GM21717 (cell line): ENCODE results near the gene MKRN2.

ENCODE experiments used
- ATAC-seq: cut with Tn5 transposase; IDR thresholded peaks from one replicate; pipeline ENCODE4 v1.9.1; 2021; ENCODE audit warnings: mild to moderate bottlenecking, moderate library complexity; ENCODE audit not compliant: unreplicated experiment

Gene MKRN2

DNA sequence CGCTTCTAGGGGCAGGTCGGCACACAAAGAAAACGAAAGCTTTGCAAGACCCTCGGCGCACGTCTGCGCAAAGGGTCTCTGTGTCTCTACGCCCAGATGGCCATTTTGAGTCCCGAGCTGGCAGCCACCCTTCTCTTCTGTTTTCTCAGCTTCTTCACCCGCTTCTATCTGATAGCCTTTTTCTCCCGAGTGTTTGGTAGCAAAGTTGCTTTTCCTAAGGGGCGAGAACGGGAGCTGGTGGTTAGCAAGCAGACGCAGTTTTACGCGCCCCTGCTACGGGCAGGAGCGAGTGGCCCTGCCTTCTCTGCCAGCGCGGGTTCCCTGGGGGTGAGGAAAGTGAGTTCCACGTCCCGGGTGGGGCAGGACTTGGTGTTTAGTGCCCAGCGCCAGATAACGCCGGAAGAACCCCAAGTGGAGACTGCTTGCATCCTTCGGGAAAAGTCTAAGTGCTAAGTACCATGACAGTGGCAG, 2.9 kb upstream of the MKRN2 start:
- no peak for ATAC-seq

DNA sequence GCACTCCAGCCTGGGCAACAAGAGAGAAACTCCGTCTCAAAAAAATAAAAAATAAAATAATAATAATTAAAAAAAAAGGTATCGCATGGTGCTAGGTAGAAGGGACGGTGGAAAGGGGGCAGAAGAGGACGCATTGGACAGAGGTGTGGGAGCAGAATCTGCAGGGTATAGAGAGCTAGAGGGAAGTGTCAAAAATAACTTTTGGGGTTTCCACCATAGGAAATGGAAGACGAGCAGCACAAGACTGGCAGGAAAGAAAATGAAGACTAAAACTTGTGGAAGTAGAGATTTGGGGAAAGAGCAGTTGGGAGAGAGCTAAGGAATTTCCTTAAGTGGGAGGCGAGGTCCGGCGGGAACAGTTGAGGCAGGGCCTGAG, 585 bp upstream of the MKRN2 start:
- ATAC-seq: no peak

DNA sequence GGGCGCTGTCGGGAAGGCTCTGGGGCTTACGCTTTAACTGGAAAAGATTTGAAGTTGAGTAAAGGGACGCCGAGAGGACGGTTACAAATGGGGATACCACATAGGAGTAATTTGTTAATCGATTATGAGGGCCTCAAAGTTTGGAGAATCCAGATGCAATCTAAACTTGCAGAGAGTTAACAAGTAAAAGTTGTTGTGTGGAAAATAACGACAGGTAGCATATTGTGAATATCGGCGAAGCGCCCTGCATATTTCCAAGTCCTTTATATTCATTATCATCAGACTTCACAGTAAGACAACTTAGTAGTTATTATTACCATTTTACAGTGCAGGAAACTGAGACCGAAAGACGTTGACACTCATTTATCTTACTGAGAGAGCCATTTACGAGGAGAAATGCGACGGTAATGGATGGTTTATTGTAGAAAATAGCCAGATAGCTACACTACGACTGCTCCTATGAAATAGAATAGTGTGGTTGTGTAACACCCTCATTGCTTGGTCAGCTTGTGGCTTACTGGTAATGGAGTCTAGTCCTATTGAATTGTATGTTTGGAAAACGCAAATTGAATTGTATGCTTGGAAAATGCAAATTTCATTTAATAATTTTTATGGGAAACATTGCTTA, 700 bp downstream of the MKRN2 start:
- no peak for ATAC-seq

DNA sequence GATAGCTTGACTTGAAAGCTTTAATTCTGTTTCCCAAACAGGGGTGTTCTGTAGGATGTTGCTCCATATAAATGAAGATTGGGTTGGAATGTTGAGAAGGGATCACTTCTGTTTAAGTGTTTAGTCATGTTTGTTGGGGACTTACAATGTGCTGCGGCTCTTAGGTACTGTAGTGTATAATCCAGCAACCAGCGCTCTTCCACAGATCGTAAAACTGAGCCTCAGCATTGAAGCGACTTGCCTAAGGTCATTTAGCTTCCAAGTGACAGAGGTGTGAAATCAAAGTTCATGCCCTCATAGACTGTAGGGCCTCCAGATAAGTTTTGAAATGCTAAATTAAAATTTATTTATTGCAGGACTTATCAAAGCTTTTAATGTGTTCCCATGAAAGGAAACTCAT, 1.8 kb downstream of the MKRN2 start:
- ATAC-seq: no peak

DNA sequence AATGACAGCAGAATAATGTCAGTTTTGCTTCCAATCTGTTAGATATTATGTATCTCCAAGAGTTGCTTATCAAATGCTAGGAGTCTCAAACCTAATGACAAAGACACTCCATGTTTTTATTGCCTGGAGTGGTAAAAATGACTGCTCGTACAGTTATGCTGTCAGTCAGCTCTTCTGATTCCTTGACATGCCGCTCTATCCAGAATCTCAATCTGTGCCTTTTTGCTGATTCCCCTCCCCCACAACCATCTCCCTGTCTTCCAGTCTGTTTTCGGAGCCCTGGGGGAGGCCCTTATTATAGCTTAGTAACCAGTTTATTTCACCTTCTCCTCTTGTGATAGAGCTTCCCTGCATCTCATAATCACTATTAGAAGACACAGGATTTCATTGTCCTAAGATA, 2.6 kb downstream of the MKRN2 start:
- no peak for ATAC-seq

DNA sequence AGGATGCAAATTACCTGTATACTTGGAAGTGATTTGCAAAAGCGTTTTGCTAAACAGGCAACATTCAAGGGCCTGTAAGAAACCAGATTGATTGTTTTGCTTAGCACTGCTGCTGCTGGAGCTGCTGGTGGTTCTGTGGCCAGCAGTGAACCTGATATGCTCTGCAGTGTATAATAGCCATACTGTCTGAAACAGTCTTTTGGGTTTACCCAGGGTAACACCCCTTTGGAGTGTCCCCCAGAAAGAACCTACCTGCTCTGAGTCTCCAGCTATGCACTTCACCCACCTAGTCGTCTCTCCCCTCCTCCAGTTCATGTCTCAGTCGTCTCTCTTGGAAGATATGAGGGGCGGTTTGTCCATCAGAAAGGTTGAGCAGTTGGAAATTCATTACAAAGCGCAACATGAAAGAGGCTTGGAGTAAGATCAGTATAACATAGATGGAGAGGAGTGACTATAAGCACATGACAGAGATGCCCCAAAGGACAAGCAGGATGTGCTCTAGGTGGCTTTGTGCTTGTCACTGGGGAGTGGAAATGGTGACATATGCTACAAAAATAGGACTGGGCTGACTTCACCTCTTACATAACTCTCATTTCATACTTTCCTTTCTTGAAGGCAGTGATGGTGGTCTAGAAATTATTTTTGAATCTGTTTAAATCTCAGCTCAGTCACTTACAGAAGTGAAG, 3.8 kb downstream of the MKRN2 start:
- peak; percentile 45 for ATAC-seq

DNA sequence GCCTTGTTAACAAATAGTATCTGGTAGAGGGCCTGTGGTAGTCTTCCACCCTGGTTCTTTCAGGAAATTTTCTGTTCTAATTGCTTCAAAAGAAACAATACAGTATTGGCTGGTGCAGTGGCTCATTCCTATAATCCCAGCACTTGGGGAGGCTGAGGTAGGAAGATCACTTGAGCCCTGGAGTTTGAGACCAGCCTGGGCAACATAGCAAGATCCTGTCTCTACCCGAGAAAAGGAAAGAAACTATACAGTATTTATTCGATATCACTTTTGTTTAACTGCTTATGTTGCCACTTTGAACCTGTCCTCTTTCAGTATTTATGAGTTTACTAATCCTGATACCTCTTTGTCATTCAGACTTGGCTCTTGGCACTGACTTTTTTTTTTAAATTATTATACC, 4.5 kb downstream of the MKRN2 start:
- no peak for ATAC-seq

DNA sequence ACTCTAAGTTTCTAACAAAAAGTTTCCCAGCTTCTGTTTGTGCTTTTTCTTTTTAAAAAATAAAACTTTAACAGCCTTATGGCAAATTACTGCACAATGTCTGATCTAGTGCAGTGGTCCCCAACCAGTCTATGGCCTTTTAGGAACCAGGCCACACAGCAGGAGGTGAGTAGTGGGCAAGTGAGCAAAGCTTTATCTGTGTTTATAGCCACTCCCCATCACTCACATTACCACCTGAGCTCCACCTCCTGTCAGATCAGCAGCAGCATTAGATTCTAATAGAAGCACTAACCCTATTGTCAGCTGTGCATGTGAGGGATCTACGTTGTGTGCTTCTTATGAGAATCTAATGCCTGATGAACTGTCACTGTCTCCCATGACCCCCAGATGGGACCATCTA, 5.6 kb downstream of the MKRN2 start:
- ATAC-seq: no peak

DNA sequence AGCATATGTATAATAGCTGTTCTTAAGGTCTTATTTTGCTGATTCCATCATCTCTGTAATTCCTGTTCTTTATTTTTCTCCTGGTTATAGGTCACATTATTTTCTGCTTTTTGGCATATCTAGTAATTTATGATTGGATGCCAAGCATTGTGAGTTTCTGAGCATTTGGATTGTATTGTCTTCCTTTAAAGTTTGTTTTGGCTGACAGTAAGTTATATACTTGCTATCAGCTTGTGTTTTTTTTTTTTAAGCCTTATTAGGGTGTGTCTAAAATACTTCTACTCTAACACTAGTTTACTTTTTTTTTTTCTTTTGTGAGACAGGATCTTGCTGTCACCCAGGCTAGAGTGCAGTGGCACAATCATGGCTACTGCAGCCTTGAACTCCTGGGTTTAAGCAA, 10.1 kb downstream of the MKRN2 start:
- no peak for ATAC-seq

DNA sequence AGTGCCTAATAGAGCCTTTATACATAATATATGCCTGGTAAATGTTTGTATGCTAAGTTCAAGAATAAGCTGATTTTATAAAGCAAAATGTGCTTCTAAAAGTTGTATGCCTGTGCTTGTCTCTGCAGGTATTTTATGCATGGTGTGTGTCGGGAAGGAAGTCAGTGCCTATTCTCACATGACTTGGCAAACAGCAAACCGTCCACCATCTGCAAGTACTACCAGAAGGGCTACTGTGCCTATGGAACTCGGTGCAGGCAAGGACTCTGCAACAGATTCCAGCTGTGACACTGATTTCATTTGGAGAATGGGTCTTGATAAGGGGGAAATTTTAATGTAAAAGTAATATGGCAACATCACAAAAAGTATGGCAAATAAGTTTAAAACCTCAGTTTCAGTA, 11.9 kb downstream of the MKRN2 start:
- ATAC-seq: no peak

DNA sequence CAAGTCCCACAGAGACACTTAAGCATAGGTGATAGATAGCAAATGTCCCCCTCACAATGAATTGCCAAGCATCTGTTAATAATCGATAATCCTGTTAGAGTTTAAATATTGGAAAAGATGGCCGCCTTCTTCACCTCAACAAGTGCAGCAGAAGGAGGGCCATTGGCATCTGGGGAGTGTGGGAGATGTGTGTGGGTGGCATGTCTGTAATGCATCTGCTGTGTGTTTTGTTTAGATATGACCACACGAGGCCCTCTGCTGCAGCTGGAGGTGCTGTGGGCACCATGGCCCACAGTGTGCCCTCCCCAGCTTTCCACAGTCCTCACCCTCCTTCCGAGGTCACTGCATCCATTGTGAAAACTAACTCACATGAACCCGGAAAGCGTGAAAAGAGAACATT, 12.9 kb downstream of the MKRN2 start:
- no peak for ATAC-seq

DNA sequence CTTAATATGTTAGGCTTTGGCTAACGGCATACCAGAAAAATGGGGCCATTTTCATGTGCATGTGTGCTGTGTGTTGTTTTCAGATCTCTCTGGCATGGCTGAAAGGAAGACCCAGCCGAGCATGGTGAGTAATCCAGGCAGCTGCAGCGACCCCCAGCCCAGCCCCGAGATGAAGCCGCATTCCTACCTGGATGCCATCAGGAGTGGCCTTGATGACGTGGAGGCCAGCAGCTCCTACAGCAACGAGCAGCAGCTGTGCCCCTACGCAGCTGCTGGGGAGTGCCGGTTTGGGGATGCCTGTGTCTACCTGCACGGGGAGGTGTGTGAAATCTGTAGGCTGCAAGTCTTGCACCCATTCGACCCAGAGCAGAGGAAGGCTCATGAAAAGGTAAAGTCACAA, 15.1 kb downstream of the MKRN2 start:
- ATAC-seq: no peak

DNA sequence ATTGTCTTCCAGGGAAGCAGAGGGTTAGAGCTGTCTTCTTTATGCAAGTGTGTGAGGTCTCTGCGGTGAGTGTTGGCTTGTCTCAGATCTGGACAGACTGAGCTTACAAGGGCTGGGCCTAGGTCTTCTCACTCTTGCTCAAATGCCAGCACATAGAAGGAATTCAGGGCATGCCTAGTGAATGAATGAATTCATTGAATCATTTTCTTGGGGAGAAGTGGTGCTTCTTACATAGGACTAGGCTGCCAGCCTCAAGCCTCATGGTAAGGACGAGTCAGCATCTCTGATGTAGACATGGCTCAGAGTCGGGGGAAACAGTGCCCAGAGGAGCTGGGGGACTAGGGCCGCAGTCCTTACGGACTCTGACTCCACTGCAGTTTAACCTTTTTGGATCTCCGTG, 17.2 kb downstream of the MKRN2 start:
- no peak for ATAC-seq

DNA sequence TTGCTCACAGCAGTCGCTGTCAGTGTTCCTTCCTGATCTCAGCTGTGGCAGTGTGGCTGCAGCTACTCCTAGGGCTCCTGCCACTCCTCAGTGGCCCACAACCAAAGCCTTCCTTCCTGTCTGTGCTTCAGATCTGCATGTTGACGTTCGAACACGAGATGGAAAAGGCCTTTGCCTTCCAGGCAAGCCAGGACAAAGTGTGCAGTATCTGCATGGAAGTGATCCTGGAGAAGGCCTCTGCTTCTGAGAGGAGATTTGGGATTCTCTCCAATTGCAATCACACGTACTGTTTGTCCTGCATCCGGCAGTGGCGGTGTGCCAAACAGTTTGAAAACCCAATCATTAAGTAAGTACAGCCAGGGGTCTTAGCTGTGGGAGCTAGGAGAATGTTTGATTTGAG, 17.8 kb downstream of the MKRN2 start:
- ATAC-seq: no peak

DNA sequence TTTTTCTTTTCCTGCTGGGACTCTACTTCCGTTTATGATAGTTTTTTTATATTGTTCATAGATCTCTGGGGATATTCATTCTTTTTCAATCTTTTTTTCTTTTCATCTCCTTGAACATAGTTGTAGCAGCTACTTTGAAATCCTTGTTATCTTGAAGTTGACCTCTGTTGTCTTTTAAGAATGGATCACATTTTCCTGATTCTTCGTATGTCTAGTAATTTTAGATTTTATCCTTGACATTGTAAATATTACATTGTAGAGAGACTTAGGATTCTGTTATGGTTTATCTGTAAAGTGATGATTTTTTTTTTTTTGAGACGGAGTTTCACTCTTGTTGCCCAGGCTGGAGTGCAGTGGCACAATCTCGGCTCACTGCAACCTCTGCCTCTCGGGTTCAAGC, 20.5 kb downstream of the MKRN2 start:
- ATAC-seq: no peak

DNA sequence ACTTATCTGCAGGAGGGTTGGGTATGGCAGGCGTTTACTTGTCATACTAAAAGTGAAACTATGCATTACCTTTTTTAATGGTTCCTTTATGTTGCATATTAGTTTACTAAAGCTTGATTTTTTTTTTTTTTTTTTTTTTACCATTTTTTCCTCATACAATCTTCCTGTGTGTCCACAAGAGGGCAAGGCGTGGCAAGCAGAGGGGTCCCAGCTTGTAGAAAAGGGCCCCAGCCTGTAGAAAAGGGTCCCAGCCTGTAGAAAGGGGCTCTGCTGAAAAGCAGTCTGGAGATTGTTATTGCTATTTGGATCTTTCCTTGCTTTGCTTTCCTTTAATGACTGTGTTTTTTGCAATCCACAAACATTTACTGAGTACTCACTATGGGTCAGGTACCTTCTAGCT, 21.9 kb downstream of the MKRN2 start:
- ATAC-seq: no peak

DNA sequence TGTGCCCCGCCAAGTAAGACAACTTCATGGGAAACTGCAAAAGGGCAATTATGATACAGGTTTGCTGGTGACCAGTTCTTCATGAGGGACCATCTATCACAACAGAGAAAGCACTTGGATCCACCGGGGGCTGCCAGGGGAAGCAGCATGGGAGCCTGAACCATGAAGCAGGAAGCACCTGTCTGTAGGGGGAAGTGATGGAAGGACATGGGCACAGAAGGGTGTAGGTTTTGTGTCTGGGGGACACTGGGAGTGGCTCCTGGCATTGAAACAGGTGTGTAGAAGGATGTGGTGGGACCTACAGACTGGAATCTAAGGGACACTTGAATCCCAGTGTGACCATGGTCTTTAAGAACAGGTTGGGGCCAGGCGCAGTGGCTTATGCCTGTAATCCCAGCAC, 22.6 kb downstream of the MKRN2 start:
- no peak for ATAC-seq

DNA sequence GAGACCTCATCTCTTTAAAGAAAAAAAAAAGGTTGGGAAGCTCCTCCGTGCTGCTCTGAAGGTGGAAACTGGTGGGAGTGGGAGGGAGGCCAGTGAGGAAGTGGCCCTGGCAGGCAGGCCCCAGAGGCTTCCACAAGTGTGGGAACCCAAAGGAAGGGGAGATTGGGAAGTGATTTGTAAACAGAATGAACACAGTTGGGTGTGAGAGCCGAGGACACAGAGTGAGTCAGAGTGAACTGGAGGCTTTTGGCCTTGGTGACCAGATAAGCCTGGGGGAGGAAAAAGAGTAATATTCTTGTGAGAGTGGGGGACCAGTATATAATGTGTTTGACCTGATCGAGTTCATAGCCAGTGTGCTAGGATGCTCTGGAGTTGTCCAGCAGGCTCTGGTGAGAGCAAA, 23.0 kb downstream of the MKRN2 start:
- ATAC-seq: no peak

DNA sequence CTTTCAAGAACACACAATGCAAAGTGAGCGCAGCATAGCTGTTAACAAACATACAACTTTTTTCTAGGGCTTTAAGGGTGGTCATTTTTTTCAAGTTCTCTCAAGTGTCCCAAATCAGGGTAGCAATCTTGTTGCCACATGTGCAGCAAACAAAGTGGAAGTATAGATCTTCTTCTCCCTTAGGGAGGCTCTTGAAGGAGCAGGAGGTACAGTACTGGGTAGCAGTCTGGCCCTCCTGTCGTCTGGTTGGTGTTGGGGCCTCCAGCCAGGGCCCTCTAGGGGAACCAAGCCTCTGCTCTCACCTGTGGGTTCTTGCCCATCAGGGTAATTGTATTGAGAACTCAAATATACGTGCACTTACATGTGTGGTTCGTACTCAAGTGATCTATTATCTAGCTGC, 25.8 kb downstream of the MKRN2 start:
- no peak for ATAC-seq

DNA sequence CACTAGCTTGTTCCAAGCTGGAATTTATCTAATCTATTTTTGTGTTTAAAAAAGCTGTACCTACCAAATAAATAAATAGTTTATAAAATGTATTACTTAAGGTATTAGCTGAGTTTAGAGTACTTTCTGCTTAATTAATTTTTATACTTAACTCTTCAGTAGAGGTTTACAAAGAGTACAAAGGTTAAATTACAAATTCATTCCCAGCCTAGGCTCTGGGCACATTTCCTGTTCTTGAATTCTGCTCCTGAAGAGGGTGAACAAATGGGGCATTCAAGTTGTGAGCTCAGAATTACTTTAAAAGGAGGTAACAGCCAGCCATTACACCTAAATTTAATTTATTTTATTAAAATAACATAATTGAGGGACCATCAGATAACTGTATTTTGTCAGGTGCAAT, 26.4 kb downstream of the MKRN2 start:
- ATAC-seq: no peak

DNA sequence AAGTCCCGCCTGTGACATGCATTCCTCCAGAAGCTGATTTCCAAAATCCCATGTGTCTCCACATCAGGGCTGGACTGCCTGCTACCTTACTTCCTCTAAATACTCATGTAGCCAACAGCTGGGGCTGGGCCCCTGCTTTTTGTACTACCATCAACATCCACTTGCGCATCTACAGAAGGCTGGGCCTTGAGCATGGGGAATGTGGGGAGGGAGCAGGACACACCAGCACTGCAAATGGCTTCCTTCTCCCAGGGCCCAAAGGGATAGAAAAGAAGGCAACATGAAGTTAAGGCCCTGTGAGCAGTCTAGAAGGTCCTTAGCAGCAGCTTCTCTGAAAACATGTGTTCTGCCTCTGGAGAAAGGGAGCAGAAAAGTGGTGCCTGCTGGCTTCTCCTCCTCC, 27.2 kb downstream of the MKRN2 start:
- ATAC-seq: no peak

DNA sequence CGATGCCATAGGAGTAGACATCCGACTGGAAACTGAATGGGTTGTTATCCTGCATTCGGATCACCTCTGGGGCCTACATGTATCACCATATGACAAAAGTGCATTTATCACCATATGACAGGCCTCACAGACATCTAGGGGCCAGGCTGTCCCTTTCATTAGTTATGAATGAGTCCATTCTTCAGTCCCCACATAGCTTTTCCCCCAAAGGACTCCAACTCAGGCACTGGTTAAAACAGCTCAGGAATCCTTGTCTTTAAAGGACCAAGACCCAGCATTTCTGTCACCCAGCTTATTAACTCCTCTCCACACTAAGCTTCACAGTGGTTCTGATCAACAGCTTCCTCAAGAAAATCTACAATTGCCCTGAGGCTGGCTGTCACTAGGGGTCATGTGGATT, 28.3 kb downstream of the MKRN2 start:
- no peak for ATAC-seq

DNA sequence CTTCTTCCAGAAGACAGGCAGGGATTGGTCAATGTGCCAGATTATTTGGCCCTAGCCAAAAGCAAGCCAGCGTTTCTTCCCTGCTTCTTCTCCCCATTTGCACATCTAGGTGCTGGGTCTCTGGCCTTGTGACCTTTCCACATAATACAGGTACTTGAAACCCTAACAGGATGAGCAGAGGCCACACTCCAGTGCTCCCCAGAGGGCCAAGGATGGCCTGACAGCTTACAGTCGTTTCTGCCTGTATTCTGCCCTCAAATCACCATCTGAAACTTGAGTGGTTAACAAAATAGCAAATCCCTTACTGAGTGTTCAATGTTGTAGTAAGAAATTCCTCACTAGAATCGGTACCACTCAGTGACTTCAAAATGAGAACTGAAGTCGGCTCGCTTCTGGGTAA, 29.1 kb downstream of the MKRN2 start:
- ATAC-seq: no peak
